ENCODE measurements around the gene HLA-DRA.
"Not testable (repeated sequence)": the region's sequence is repeated elsewhere in the genome, so short reads cannot be mapped to it uniquely, and the experiment has no call there.

HLA-DRA gene

DNA sequence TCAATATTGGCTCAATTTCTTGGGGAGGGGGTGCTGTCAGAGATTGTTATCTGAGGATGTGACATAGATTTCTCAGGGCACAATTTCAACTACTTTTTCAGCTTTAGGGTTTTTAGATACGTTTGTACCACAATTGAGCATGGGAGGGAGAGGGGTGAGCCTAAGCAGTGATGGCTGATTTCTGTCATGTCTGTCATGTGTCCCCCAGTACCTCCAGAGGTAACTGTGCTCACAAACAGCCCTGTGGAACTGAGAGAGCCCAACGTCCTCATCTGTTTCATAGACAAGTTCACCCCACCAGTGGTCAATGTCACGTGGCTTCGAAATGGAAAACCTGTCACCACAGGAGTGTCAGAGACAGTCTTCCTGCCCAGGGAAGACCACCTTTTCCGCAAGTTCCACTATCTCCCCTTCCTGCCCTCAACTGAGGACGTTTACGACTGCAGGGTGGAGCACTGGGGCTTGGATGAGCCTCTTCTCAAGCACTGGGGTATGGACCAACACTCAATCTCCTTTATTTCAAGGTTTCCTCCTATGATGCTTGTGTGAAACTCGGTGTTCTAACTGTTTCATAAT is 3.4 kb downstream of the HLA-DRA start:
- Mint-ChIP-seq H3K36me3 (peaks cover 60 to 70% of the 10 kb centered on the region in 2 donors), H3K27me3 (no peaks in the 10 kb centered on the region), H3K4me3 (peak overlapping the region; percentile 88 to 97), H3K9me3 (peaks cover 4 to 5% of the 10 kb centered on the region in 2 donors), H3K4me1 (peaks cover 47 to 68% of the 10 kb centered on the region in 2 donors), H3K27ac (peak overlapping the region; percentile 100)
- DNase-seq (no peak), ATAC-seq (replicated peaks) (no peak)

DNA sequence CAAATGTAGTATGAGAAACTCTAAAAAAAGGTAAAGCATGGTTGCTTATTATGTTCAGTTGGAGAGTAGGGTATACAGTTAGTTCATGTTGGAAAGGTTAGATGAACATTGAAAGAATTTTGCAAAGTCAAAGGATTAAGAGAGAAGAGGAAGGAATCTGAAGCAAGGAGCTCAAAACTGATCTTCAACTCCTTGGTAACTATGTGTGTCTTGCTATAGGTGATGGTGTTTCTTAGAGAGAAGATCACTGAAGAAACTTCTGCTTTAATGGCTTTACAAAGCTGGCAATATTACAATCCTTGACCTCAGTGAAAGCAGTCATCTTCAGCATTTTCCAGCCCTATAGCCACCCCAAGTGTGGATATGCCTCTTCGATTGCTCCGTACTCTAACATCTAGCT is 4.7 kb downstream of the HLA-DRA start:
- Mint-ChIP-seq H3K4me1 (peaks cover 40 to 60% of the 10 kb centered on the region in 2 donors), H3K9me3 (peaks cover 2 to 9% of the 10 kb centered on the region in 2 donors), H3K4me3 (peak overlapping the region; percentile 1 to 51), H3K36me3 (peaks cover 58 to 61% of the 10 kb centered on the region in 2 donors), H3K27ac (peak overlapping the region; percentile 15), H3K27me3 (no peaks in the 10 kb centered on the region)
- ATAC-seq (replicated peaks) (no peak), DNase-seq (no peak)

DNA sequence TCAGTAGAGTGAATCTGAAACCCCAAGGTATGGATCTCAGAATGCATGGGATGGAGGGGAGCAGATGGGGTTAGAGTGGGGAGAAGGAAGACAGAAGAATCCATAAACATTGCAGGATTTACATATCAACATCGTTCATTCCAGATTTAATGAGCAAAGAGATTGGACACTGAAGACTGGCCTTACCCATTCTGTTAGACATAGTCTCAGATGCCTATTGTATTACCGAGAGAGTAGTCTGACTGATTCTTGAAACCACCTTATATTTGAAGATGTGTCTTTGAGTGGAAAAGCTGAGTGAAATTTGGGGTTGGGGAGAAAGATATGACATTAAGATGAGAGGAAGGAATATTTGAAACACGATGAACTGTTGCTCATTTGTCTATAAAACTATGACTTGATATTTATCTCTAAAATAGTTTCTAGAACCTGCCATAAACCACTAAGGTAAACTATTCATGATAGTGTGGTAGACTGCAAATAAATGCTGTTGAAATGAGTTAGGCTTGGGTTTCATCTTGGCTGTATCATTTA is 5.7 kb downstream of the HLA-DRA start:
- DNase-seq (no peak), ATAC-seq (replicated peaks) (peak in 1 of 2 donors; percentile 21)
- peak overlapping the region; percentile 15 for H3K27ac Mint-ChIP-seq
- H3K36me3 Mint-ChIP-seq: peaks cover 51 to 52% of the 10 kb centered on the region in 2 donors
- H3K9me3 Mint-ChIP-seq: peaks cover 1 to 9% of the 10 kb centered on the region in 2 donors
- H3K4me1 Mint-ChIP-seq: peaks cover 40 to 63% of the 10 kb centered on the region in 2 donors
- H3K27me3 Mint-ChIP-seq: no peaks in the 10 kb centered on the region
- H3K4me3 Mint-ChIP-seq: peak overlapping the region in 1 of 2 donors; percentile 51

DNA sequence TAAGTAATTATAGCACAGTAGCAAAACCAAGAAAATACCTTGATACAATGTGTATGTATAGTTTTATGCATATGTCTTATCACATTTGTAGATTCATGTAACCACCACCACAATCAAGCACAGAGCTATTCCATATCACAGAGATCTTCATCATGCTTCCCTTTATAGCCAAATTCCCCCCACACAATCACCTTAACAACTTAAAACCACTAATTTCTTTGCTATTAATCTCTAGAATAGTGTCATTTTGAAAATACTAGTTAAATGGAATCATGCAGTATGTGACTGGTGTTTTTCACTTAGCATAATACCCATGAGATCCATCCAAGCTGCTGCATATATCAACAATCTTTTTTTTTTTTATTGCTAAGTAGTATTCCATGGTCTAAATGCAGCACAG is 8.2 kb downstream of the HLA-DRA start:
- no peak overlapping the region for H3K4me3 Mint-ChIP-seq
- H3K4me1 Mint-ChIP-seq: peaks cover 30 to 50% of the 10 kb centered on the region in 2 donors
- DNase-seq: no peak
- peak; percentile 25 to 33 for ATAC-seq (replicated peaks)
- H3K36me3 Mint-ChIP-seq: peaks cover 42 to 43% of the 10 kb centered on the region in 2 donors
- peaks cover 17 to 25% of the 10 kb centered on the region in 2 donors for H3K9me3 Mint-ChIP-seq
- H3K27me3 Mint-ChIP-seq: no peaks in the 10 kb centered on the region
- H3K27ac Mint-ChIP-seq: no peak overlapping the region

DNA sequence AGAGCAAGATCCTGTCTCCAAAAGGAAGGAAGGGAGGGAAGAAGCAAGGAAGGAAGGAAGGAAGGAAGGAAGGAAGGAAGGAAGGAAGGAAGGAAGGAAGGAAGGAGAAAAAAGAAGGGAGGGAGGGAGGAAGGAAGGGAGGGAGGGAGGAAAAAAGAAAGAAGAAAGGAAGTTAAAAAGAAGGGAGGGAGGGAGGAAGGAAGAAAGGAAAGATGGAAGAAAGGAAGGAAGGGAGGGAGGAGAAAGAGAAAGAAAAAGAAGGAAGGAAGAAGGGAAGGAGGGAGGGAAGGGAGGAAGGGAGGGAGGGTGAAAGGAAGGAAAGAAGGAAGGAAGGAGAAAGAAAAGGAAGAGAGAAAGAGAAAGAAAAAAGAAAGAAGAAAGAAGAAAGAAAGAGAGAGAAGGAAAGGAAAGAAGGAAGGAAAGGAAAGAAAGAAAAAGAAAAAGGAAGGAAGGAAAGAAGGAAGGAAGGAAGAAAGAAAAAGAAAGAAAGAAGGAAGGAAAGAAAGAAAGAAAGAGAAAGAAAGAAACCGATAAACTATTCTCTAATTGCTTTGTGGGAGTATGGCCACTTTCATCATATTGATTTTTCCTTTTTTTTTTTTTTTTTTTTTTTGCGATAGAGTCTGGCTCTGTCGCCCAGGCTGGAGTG is 9.5 kb downstream of the HLA-DRA start:
- Mint-ChIP-seq H3K9me3 (peaks cover 20 to 24% of the 10 kb centered on the region in 2 donors), H3K4me1 (peaks cover 22 to 37% of the 10 kb centered on the region in 2 donors), H3K4me3 (no peak overlapping the region), H3K36me3 (peaks cover 31 to 37% of the 10 kb centered on the region in 2 donors), H3K27me3 (no peaks in the 10 kb centered on the region), H3K27ac (no peak overlapping the region)
- DNase-seq (no peak), ATAC-seq (replicated peaks) (no peak)

DNA sequence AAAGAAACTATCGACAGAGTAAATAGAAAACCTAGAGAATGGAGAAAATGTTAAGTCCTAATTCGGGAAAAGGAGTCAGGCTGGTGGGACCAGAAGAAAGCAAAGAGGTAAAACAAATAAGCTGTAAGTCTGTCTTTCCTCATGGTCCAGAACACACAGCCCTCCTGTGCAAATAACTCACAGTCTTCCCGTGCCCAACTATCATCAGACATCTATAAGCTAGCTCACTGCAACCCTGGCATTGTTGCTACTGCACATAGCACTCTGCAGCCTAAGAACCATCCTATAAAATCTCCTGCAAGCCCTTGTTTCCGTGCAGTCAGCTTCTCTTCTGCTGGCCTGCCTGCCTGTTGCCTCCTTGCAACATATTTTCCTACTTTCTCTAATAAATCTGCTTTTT is 17.4 kb downstream of the HLA-DRA start:
- peaks cover 0 to 4% of the 10 kb centered on the region in 2 donors for H3K27me3 Mint-ChIP-seq
- DNase-seq (no peak), ATAC-seq (replicated peaks) (no peak)
- H3K27ac Mint-ChIP-seq: no peak overlapping the region
- peaks cover 10 to 12% of the 10 kb centered on the region in 2 donors for H3K9me3 Mint-ChIP-seq
- peaks cover 10 to 26% of the 10 kb centered on the region in 2 donors for H3K36me3 Mint-ChIP-seq
- H3K4me1 Mint-ChIP-seq: peaks cover 9 to 23% of the 10 kb centered on the region in 2 donors
- H3K4me3 Mint-ChIP-seq: no peak overlapping the region

DNA sequence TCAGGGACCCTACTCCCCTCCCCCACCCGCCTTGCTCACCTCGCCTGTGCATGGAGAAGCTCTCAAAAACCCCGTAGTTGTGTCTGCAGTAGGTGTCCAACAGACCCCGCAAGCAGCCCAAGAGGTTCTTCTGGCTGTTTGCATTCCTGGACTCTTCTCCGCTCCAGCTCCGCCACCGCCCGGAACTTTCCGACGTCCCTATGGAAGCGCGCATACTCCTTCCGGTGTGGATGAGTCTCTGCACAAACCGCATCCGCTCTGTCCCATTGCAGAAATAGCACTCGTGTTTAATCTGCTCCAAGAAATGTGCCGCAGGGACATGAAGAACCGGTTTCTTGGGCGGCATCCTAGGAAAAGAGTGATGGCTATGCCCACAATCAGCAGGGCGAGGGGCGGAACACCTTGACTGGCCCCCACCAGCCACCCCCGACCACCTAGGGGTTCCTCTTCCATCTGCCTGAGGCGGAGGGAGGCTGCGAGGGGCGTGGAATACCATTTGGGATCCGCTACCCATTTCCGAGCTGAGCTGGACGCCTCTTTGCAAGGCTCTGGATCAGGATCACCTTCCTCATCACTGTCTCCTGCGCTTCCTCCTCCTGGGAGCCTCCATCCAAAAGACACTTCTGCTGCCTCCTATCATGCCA is 20.2 kb downstream of the HLA-DRA start:
- Mint-ChIP-seq H3K4me1 (peaks cover 12 to 23% of the 10 kb centered on the region in 2 donors), H3K36me3 (peaks cover 0 to 7% of the 10 kb centered on the region in 2 donors), H3K9me3 (peaks cover 2 to 3% of the 10 kb centered on the region in 2 donors), H3K27ac (peak overlapping the region; percentile 16), H3K4me3 (peak overlapping the region; percentile 79 to 83), H3K27me3 (peaks cover 0 to 4% of the 10 kb centered on the region in 2 donors)
- no peak for DNase-seq
- no peak for ATAC-seq (replicated peaks)

DNA sequence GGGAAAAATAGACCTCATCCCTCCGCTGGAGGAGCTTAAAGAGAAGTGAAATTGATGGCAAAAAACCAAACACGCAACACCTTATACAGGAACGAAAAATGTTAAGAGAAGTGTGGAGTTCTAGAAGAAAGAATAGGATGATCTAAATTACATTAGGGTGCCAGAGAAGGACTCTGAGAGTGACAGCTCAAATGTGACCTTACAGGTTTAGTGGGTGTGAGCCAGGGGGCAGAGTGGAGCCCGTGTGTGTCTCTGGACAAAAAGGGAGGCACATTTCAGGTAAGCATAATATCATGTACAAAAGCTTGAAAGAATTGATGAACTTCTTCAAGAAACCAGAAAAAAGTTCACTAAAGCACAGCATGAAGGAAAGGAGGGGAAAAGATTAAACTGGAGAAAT is 20.8 kb downstream of the HLA-DRA start:
- Mint-ChIP-seq H3K27ac (no peak overlapping the region), H3K36me3 (peaks cover 2 to 10% of the 10 kb centered on the region in 2 donors), H3K9me3 (peaks cover 6% of the 10 kb centered on the region in 2 donors), H3K4me1 (peaks cover 12 to 23% of the 10 kb centered on the region in 2 donors), H3K27me3 (peaks cover 0 to 4% of the 10 kb centered on the region in 2 donors), H3K4me3 (peak overlapping the region; percentile 79 to 83)
- DNase-seq (no peak), ATAC-seq (replicated peaks) (peak in 1 of 2 donors; percentile 51)

DNA sequence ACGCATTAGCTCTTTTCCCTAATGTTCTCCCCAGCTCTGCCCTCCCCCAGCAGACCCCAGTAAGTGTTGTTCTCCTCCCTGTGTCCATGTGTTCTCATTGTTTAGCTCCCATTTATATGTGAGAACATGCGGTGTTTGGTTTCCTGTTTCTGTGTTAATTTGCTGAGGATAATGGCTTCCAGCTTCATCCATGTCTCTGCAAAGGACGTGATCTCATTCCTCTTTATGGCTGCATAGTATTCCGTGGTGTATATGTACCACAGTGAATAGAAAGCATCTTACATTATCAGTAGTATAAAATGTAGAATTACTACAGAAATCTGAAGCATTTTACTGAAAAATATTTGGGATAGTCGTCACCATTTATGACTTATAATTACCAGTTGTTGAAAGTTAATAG is 21.8 kb downstream of the HLA-DRA start:
- peaks cover 0 to 4% of the 10 kb centered on the region in 2 donors for H3K27me3 Mint-ChIP-seq
- H3K9me3 Mint-ChIP-seq: peaks cover 6 to 8% of the 10 kb centered on the region in 2 donors
- H3K4me1 Mint-ChIP-seq: peaks cover 12 to 23% of the 10 kb centered on the region in 2 donors
- H3K4me3 Mint-ChIP-seq: no peak overlapping the region
- peaks cover 3 to 6% of the 10 kb centered on the region in 2 donors for H3K36me3 Mint-ChIP-seq
- DNase-seq: no peak
- H3K27ac Mint-ChIP-seq: no peak overlapping the region
- ATAC-seq (replicated peaks): no peak

DNA sequence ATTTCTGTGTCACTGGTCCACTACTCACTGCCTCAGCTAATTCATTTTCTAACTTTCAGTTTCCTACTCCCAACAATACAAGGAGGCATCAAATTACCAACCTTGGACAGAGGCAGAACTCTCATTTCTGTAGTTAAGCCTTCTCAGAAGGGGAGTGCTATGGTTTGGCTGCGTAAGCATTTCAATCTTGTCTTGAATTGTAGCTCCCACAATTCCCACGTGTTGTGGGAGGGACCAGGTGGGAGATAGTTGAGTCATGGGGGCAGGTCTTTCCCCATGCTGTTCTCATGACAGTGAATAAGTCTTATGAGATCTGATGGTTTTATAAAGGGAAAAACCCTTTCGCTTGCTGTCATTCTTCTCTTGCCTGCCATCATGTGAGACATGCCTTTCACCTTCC is 22.9 kb downstream of the HLA-DRA start:
- peaks cover 0 to 4% of the 10 kb centered on the region in 2 donors for H3K27me3 Mint-ChIP-seq
- peaks cover 9 to 11% of the 10 kb centered on the region in 2 donors for H3K9me3 Mint-ChIP-seq
- peak overlapping the region; percentile 57 for H3K27ac Mint-ChIP-seq
- peaks cover 5 to 9% of the 10 kb centered on the region in 2 donors for H3K36me3 Mint-ChIP-seq
- ATAC-seq (replicated peaks) (peak; percentile 91 to 96), DNase-seq (peak; percentile 63)
- peaks cover 12 to 23% of the 10 kb centered on the region in 2 donors for H3K4me1 Mint-ChIP-seq
- peak overlapping the region in 1 of 2 donors; percentile 50 for H3K4me3 Mint-ChIP-seq

DNA sequence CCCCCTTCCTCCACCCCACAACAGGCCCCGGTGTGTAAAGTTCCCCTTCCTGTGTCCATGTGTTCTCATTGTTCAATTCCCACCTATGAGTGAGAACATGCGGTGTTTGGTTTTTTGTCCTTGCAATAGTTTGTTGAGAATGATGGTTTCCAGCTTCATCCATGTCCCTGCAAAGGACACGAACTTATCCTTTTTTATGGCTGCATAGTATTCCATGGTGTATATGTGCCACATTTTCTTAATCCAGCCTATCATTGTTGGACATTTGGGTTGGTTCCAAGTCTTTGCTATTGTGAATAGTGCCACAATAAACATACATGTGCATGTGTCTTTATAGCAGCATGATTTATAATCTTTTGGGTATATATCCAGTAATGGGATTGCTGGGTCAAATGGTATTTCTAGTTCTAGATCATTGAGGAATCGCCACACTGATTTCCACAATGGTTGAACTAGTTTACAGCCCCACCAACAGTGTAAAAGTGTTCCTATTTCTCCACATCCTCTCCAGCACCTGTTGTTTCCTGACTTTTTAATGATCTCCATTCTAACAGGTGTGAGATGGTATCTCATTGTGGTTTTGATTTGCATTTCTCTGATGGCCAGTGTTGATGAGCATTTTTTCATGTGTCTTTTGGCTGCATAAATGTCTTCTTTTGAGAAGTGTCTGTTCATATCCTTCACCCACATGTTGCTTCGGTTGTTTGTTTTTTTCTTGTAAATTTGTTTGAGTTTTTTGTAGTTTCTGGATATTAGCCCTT is 28.2 kb downstream of the HLA-DRA start:
- Mint-ChIP-seq H3K4me1 (peaks cover 7 to 13% of the 10 kb centered on the region in 2 donors), H3K9me3 (peaks cover 9 to 11% of the 10 kb centered on the region in 2 donors), H3K27ac (peak overlapping the region; percentile 42), H3K36me3 (peaks cover 6 to 17% of the 10 kb centered on the region in 2 donors)
- H3K27me3 Mint-ChIP-seq; ATAC-seq (replicated peaks); H3K4me3 Mint-ChIP-seq; DNase-seq: not testable (repeated sequence)

DNA sequence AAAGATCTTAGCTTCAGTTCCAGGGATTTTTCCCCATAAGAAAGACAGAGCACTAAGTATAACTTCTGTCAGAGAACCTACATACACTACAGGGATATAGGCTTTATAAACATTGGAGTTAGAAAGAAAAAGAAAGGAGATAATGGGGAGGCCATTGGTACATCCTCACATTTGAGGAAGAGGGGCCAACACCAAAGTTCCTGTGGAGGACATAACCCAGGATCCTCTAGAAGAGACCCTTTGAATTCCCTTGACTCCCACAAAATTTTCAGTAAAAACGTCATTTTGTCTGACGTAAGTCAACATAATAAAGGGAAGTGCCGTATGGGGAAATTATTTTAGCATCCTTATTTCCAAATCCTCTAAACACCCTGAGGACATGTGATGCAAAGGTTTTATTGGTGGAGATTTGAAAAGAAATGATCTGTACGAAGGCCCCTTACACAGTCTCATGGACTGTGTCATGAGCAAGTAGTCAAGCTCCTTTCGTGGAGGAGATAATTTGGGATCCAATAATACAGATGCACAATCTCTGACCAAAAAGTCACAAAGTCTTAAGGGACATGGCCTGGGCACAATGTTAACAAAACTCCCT is 33.2 kb downstream of the HLA-DRA start:
- peaks cover 6 to 15% of the 10 kb centered on the region in 2 donors for H3K36me3 Mint-ChIP-seq
- ATAC-seq (replicated peaks) (peak; percentile 20 to 30), DNase-seq (no peak)
- H3K27ac Mint-ChIP-seq: peak overlapping the region; percentile 100
- H3K27me3 Mint-ChIP-seq: no peaks in the 10 kb centered on the region
- H3K4me1 Mint-ChIP-seq: peaks cover 19 to 38% of the 10 kb centered on the region in 2 donors
- peak overlapping the region; percentile 79 to 81 for H3K4me3 Mint-ChIP-seq
- peaks cover 3% of the 10 kb centered on the region in 2 donors for H3K9me3 Mint-ChIP-seq

All from stimulated activated naive B cell treated with anti-CD40 and anti-IgM and Interleukin-4, amounts not matched to agents 10 μg/mL and 1 μg/mL and 100 μg/mL, for 72 hours (primary cell).